ENCODE measurements around the gene STRN4. TPM values are rescaled to one million over a fixed set of nuclear protein-coding genes. Genes with fewer than 3 reads are reported as not detected.

The STRN4 gene
- total RNA-seq, 1 experiment from 2014 or later, result 143 TPM

- Histone ChIP-seq H3K9me3 (ENCODE audit: control insufficient read depth, low read depth, low read length) (no peaks in the 10 kb centered on the region), H3K4ac (ENCODE audit: low read depth, low read length) (no peak overlapping the region), H2AK5ac (ENCODE audit: insufficient read length, low read length) (no peak overlapping the region), H3K14ac (ENCODE audit: insufficient read depth, low read length) (no peak overlapping the region), H3K27ac (ENCODE audit: insufficient read length, low read depth, low read length) (no peak overlapping the region), H3K18ac (ENCODE audit: insufficient read length, low read depth, low read length) (no peak overlapping the region), H3K4me1 (ENCODE audit: insufficient read depth, low read length) (no peaks in the 10 kb centered on the region), H2BK20ac (ENCODE audit: low read depth, low read length, poor library complexity, severe bottlenecking) (no peak overlapping the region), H2BK15ac (ENCODE audit: low read depth, low read length) (no peak overlapping the region), H3K27me3 (ENCODE audit: insufficient read depth, low read length) (no peaks in the 10 kb centered on the region), H2BK12ac (ENCODE audit: insufficient read length, low read depth, low read length) (no peak overlapping the region), H3K56ac (ENCODE audit: insufficient read length, low read depth, low read length) (no peak overlapping the region), H4K5ac (ENCODE audit: insufficient read length, low read depth, low read length) (no peak overlapping the region), H2BK120ac (ENCODE audit: low read depth, low read length, poor library complexity, severe bottlenecking) (no peak overlapping the region), H4K8ac (replicated peaks; ENCODE audit: insufficient read length, low read depth, low read length) (no peak overlapping the region), H2AFZ (ENCODE audit: low read length) (no peak overlapping the region), H3K79me1 (ENCODE audit: insufficient read depth, low read depth, low read length, poor library complexity, severe bottlenecking) (no peaks in the 10 kb centered on the region), H3K23me2 (ENCODE audit: insufficient read length, low read depth, low read length, poor library complexity, severe bottlenecking) (no peaks in the 10 kb centered on the region), H4K91ac (ENCODE audit: insufficient read length, low read depth, low read length) (no peak overlapping the region), H3K4me2 (ENCODE audit: insufficient read depth, insufficient read length, low read length) (no peak overlapping the region), H3K23ac (ENCODE audit: insufficient read length, low read depth, low read length) (no peak overlapping the region), H3T11ph (ENCODE audit: low read length) (no peak overlapping the region), H3K79me2 (ENCODE audit: insufficient read depth, low read length) (no peaks in the 10 kb centered on the region; the same call in 1 of the 2 replicates), H2BK5ac (ENCODE audit: insufficient read length, low read length) (no peak overlapping the region), H4K20me1 (ENCODE audit: control insufficient read depth, insufficient read depth, insufficient read length) (peaks cover 4% of the 10 kb centered on the region), H3K9ac (ENCODE audit: extremely low read depth, insufficient read length, low read length) (no peak overlapping the region)
- no CpG with 5 or more reads among the region's 14 CpGs for WGBS (ENCODE audit: extremely low coverage, insufficient read length, low lambda C conversion rate)
- peaks cover 42 to 86% (median 83%) of the 10 kb centered on the region in 3 experiments for H3K36me3 Mint-ChIP-seq (ENCODE audit: insufficient read depth in 1 of 3, low read depth in 3 of 3)
- no peak for DNase-seq
- TF ChIP-seq CTCF (conservative IDR thresholded peaks at IDR 0.05), result no peak
- peak overlapping the region in 2 of 3 experiments; percentile 61 to 93; a peak in 5 of 7 replicates for H3K27ac Mint-ChIP-seq
- no peaks in the 10 kb centered on the region for H3K9me3 Mint-ChIP-seq
- H3K4me1 Mint-ChIP-seq, result peaks cover 12 to 22% of the 10 kb centered on the region in 2 experiments
- no peaks in the 10 kb centered on the region; the same call in 1 of the 2 replicates for H3K27me3 Mint-ChIP-seq (ENCODE audit: low read depth)
- H3K4me3 Mint-ChIP-seq, result peak overlapping the region in 1 of 2 experiments; percentile 28; a peak in 2 of 5 replicates
Measured at GRCh38 chr19:46731007-46731501, 15.2 kb downstream of the STRN4 start.
